Left ventricle myocardium inferior (tissue), 1 donor: ENCODE data around the gene GSE1. TPM values are rescaled to one million over a fixed set of nuclear protein-coding genes. Genes with fewer than 3 reads are reported as not detected.

Experiments
- DNase-seq: peaks from one replicate; pipeline ENCODE4 v3.0.0-alpha.2; 2020
- H3K27ac ChIP-seq: fragments of 200-600 bp; replicated peaks from 2 replicates; pipeline ENCODE4 v1.8.0; 2021
- H3K27me3 ChIP-seq: fragments of 200-600 bp; 2 replicates; pipeline ENCODE4 v1.8.0; 2021; ENCODE audit warnings: low read depth
- H3K36me3 ChIP-seq: fragments of 200-600 bp; 2 replicates; pipeline ENCODE4 v1.8.0; 2021
- H3K4me1 ChIP-seq: fragments of 200-600 bp; 2 replicates; pipeline ENCODE4 v1.8.0; 2021
- H3K4me3 ChIP-seq: fragments of 200-600 bp; 2 replicates; pipeline ENCODE4 v1.8.0; 2021; ENCODE audit warnings: mild to moderate bottlenecking, moderate library complexity
- H3K9me3 ChIP-seq: fragments of 200-600 bp; replicated peaks from 2 replicates; pipeline ENCODE4 v1.8.0; 2021
- intact Hi-C: fragments of 100-400 bp; cut with micrococcal nuclease; formaldehyde crosslinking; loops from one replicate; pipeline ENCODE4 v1.11.0; 2022
- total RNA-seq: library from RNA; stranded (reverse); fragmentation: NEBNext Ultra II Directional; extraction: Animal tissue kit (Norgen Biotek cat#: 25700); gene quantifications from one replicate; pipeline ENCODE4 v1.2.1, GENCODE V29; 2021
- TF ChIP-seq, protein P1 (sequence below): fragments of 200-600 bp; IDR thresholded peaks from 2 replicates; pipeline ENCODE4 v1.8.0; 2021; ENCODE audit warnings: antibody characterized with exemption, mild to moderate bottlenecking, borderline replicate concordance
- donor health status: DM: no; HTN: yes; CAD: no; lungs with severe emphysema.

Gene GSE1
- total RNA-seq, 1 donor from 2014 or later, result 34.2 TPM

DNA sequence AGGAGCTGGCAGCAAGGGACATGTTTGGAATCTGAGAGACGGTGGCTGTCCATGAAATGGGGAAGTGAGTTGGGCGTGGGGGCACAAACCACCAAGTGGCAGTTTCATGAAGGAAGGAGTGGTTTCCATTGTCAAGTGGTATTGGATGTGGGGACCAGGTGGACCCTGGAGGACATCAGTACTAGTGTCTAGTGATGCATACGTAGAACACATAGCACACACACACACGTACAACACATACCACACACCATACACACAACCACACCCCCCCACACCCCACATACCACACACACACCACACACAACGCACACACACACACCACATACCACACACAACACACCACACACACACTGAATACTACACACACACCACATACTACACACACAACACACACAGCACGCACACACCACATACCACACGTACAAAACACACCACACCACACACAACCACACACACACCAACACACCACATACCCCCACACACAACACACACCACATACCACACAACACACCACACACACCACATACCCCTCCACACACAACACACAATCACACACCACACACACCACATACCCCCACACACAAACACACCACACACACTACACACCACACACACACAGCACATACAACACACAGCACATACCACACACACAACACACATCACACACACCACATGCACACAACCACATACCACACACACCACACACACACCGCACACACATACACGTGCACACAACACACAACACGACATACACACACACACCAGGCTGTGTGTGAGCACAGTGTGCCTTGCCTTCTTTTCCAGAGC, 41.1 kb upstream of the GSE1 start:
- H3K27me3 ChIP-seq, result no peaks in the 10 kb centered on the region
- no peaks in the 10 kb centered on the region for H3K36me3 ChIP-seq
- H3K4me1 ChIP-seq, result peaks cover 49% of the 10 kb centered on the region
- intact Hi-C loops, result no loop called here
- no peak overlapping the region for H3K4me3 ChIP-seq
- peaks cover 6% of the 10 kb centered on the region for H3K9me3 ChIP-seq
- TF ChIP-seq, protein P1, sequence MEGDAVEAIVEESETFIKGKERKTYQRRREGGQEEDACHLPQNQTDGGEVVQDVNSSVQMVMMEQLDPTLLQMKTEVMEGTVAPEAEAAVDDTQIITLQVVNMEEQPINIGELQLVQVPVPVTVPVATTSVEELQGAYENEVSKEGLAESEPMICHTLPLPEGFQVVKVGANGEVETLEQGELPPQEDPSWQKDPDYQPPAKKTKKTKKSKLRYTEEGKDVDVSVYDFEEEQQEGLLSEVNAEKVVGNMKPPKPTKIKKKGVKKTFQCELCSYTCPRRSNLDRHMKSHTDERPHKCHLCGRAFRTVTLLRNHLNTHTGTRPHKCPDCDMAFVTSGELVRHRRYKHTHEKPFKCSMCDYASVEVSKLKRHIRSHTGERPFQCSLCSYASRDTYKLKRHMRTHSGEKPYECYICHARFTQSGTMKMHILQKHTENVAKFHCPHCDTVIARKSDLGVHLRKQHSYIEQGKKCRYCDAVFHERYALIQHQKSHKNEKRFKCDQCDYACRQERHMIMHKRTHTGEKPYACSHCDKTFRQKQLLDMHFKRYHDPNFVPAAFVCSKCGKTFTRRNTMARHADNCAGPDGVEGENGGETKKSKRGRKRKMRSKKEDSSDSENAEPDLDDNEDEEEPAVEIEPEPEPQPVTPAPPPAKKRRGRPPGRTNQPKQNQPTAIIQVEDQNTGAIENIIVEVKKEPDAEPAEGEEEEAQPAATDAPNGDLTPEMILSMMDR, result no peak
- no peak for DNase-seq
- H3K27ac ChIP-seq, result no peak overlapping the region

DNA sequence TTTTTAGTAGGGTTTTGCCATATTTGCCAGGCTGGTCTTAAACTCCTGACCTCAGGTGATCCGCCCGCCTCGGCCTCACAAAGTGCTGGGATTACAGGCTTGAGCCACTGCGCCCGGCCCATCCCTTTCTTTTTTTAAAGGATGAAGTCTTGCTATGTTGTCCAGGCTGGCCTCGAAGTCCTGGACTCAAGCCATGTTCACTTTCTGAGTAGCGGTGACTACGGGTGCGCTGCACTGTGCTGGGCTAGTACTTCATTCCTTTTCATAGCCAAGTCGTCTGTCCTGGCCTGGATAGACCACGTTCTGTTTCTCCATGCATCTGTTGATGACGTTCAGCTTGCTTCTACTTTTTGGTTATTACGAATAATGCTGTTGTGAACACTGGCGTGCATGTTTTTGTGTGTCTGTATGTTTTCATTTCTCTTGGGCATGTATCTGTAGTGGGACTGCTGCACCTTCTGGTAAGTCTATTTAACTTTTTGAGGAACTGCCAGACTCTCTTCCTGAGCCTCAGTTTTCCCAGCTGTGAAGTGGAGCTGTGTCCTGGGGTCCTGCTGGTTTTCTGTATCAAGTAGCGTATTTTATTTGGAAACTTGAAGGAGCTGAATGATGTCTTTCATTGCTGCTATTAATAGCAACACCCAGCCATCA, 40.0 kb upstream of the GSE1 start:
- H3K9me3 ChIP-seq, result peaks cover 6% of the 10 kb centered on the region
- peak overlapping the region; percentile 84 for H3K27ac ChIP-seq
- intact Hi-C loops, result no loop called here
- TF ChIP-seq, protein P1, result no peak
- DNase-seq, result no peak
- H3K27me3 ChIP-seq, result no peaks in the 10 kb centered on the region
- H3K4me3 ChIP-seq, result peak overlapping the region; percentile 43
- no peaks in the 10 kb centered on the region for H3K36me3 ChIP-seq
- H3K4me1 ChIP-seq, result peaks cover 60% of the 10 kb centered on the region

DNA sequence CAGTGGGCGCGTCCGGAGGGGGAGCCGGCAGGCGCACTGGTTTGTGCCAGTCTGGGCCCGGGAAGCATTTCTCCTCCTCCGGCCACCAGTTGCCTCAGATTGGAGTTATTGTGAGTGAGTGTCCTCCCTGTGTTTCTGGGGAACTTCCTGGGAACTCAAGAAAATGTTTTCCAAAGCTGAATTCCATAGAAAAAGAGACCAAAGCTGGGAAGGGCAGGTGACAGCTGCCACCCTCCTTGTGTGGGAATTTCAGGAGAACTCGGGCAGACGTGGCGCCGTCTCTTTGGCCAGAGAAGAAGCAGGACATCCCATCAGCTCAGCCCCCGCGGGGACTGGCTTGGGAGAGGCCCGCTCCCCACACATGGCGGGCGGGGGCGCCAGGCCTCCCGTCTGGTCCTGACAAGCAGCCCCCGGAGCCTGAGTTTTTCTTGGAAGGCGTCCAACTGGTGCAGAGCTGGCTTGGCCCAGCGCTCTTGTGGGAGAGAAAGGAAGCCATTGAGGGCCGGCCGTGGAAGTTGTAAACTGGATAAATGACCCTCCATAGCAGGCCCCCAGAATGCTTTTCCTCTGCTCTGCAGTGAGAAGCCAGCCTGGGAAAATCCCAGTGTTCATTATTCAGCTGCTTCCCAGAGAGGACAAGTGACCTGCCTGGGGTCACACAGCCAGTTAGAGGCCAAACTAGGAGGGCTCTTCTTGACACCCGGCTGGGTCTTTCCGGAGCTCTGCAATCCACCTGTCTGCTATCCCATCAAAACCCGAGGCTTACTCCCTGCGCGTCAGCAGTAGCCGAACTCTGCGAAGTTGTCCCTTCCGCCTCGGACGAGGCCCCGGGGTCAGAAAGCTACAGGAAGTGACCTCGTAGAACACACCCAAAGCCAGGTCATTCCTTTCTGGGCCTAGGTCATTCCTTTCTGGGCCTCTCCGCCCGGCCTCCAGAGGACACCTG, 39.2 kb upstream of the GSE1 start:
- Histone ChIP-seq H3K27ac (peak overlapping the region; percentile 84), H3K27me3 (no peaks in the 10 kb centered on the region), H3K9me3 (peaks cover 6% of the 10 kb centered on the region), H3K36me3 (no peaks in the 10 kb centered on the region), H3K4me3 (peak overlapping the region; percentile 43), H3K4me1 (peaks cover 61% of the 10 kb centered on the region)
- intact Hi-C loops, result no loop called here
- TF ChIP-seq, protein P1, result no peak
- peak; percentile 75 for DNase-seq

DNA sequence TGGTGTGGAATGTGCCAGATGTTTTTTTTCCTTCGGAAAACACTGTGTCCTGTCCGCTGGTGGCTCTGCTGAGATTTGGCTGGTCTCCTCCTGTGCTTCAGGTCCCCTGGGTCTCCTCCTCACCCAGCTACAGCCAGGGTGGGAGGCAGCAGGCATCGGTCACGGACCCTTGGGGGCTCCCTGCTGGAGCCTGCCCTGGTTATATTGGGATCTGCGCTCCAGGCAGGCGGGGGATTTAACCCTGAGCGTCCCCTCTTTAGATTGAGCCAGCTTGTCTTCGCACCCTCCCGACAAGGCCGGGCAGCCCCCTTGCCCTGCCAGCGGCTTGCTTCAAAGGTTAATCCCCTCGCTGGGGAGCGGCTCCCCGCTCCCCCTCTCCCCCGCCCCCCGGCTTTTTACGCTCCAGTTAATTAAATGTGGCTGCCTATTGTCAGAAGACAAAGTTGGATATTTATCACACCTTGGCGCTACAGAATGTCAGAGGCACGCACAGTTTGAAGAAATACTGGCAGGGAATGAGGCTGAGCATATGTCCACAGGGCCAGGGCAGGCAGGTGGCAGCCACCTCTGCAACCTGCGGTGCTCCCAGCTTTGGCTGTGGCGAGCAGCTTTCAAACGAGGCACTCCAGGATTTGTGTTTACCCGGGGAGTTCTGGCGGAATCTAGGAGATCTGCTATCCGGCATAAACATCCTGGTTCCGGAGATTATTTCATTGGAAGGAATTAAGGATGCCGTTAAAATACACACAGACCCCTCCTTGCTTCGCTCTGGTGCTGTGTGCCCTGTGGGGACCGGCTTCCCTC, 38.2 kb upstream of the GSE1 start:
- Histone ChIP-seq H3K4me3 (peak overlapping the region; percentile 43), H3K27ac (peak overlapping the region; percentile 84), H3K4me1 (peaks cover 64% of the 10 kb centered on the region), H3K36me3 (no peaks in the 10 kb centered on the region), H3K27me3 (no peaks in the 10 kb centered on the region), H3K9me3 (no peaks in the 10 kb centered on the region)
- no peak for DNase-seq
- TF ChIP-seq, protein P1, result no peak
- intact Hi-C loops, result no loop called here

DNA sequence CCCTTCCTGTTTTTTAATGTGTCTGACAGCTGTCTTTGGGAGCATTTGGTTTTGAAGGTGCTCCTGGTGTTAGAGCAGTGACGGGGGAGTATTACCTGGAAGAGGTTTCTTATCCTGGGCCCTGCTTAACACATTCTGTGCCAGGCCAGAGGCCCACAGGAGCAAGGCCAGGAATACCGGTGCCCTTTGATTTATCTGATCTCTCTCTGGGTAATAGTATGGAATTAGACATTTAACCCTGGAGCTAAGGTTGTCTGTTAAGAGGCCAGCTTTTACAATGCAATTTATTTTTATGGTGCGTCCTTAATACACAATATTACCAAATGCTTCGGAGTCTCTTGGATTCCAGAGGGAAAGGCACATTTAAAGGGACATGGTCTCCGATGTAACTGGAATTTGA, 37.2 kb upstream of the GSE1 start:
- H3K9me3 ChIP-seq, result no peaks in the 10 kb centered on the region
- peaks cover 61% of the 10 kb centered on the region for H3K4me1 ChIP-seq
- TF ChIP-seq, protein P1, result no peak
- no peaks in the 10 kb centered on the region for H3K36me3 ChIP-seq
- no peaks in the 10 kb centered on the region for H3K27me3 ChIP-seq
- DNase-seq, result no peak
- intact Hi-C loops, result no loop called here
- no peak overlapping the region for H3K27ac ChIP-seq
- no peak overlapping the region for H3K4me3 ChIP-seq
